OCI-LY7 (cell line): ENCODE data around the gene NKPD1. TPM values are rescaled to one million over a fixed set of nuclear protein-coding genes. Genes with fewer than 3 reads are reported as not detected.

Source experiments
- BruUV-seq: library from RNA; stranded (reverse); fragments of 400-500 nt; replicated peaks from 2 replicates; lab custom pipeline; 2021; lab: Mats Ljungman, UMichigan
- CTCF ChIA-PET: fragments of 300-600 bp; sonication (Branson Sonifier 250); formaldehyde crosslinking; loops from one replicate; lab custom pipeline; 2022; ENCODE audit warnings: antibody characterized with exemption; ENCODE audit not compliant: unreplicated experiment; lab: Charles Lee
- POLR2A ChIA-PET: fragments of 300-600 bp; sonication (Branson Sonifier 250); formaldehyde crosslinking; loops from one replicate; lab custom pipeline; 2022; ENCODE audit warnings: antibody characterized with exemption; lab: Charles Lee
- DNase-seq: peaks from one replicate; pipeline ENCODE4 v3.0.0-alpha.2; 2015; ENCODE audit warnings: low spot score
- H2AFZ ChIP-seq: fragments of 200-600 bp; sonication (generic), shearing (Covaris generic); 2 replicates; pipeline ENCODE4 v1.6.1; 2014; ENCODE audit warnings: mild to moderate bottlenecking, antibody characterized with exemption, low read length, moderate library complexity
- H3K27ac ChIP-seq: fragments of 200-600 bp; sonication (generic); 2 replicates; pipeline ENCODE4 v1.5.1; 2014; ENCODE audit warnings: mixed run types, low read depth, mild to moderate bottlenecking, moderate library complexity, low read length, inconsistent platforms; ENCODE audit not compliant: poor library complexity, severe bottlenecking
- H3K36me3 ChIP-seq: fragments of 200-600 bp; sonication (generic); 2 replicates; pipeline ENCODE4 v1.6.1; 2014; ENCODE audit warnings: mild to moderate bottlenecking, antibody characterized with exemption, low read length, moderate library complexity, mixed read lengths; ENCODE audit not compliant: insufficient read depth
- H3K4me1 ChIP-seq: fragments of 200-600 bp; sonication (generic); 2 replicates; pipeline ENCODE4 v1.5.1; 2014; ENCODE audit warnings: mild to moderate bottlenecking, low read length; ENCODE audit not compliant: insufficient read depth, poor library complexity, severe bottlenecking
- H3K4me2 ChIP-seq: fragments of 200-600 bp; sonication (generic); 2 replicates; pipeline ENCODE4 v1.6.1; 2014; ENCODE audit warnings: mild to moderate bottlenecking, low read length
- H3K4me3 ChIP-seq: fragments of 200-600 bp; sonication (generic); 2 replicates; pipeline ENCODE4 v1.5.1; 2014; ENCODE audit warnings: mild to moderate bottlenecking, low read depth, low read length; ENCODE audit not compliant: poor library complexity, severe bottlenecking
- H3K79me2 ChIP-seq: fragments of 200-600 bp; sonication (generic); 2 replicates; pipeline ENCODE4 v1.6.1; 2016; ENCODE audit warnings: low read depth, mild to moderate bottlenecking, low read length, moderate library complexity, mixed read lengths; ENCODE audit not compliant: insufficient read depth
- H3K9me2 ChIP-seq: fragments of 200-600 bp; sonication (generic); 2 replicates; pipeline ENCODE4 v1.6.1; 2016; ENCODE audit warnings: mild to moderate bottlenecking, low read length, mixed read lengths; ENCODE audit not compliant: insufficient read depth
- H3K9me3 ChIP-seq: fragments of 200-600 bp; sonication (generic); 2 replicates; pipeline ENCODE4 v1.6.1; 2014; ENCODE audit warnings: mild to moderate bottlenecking, mixed run types, low read length, mixed read lengths
- H4K20me1 ChIP-seq: fragments of 200-600 bp; sonication (generic); 2 replicates; pipeline ENCODE4 v1.6.1; 2014; ENCODE audit warnings: mild to moderate bottlenecking, antibody characterized with exemption, low read length, moderate library complexity, mixed read lengths; ENCODE audit not compliant: insufficient read depth
- CTCF ChIP-seq: fragments of 200-600 bp; sonication (generic); conservative IDR thresholded peaks from 2 replicates; pipeline ENCODE4 v1.5.1; 2014; ENCODE audit warnings: mild to moderate bottlenecking, antibody characterized with exemption, low read length, moderate library complexity, mixed read lengths
- EZH2phosphoT487 ChIP-seq: fragments of 200-600 bp; sonication (generic); IDR thresholded peaks from 2 replicates; pipeline ENCODE4 v1.6.1; 2018; ENCODE audit warnings: low read depth, borderline replicate concordance, mild to moderate bottlenecking, mixed run types, antibody characterized with exemption, low read length, moderate library complexity, mixed read lengths
- intact Hi-C: fragments of 100-400 bp; cut with micrococcal nuclease; formaldehyde crosslinking; loops from one replicate; pipeline ENCODE4 v1.10.0; 2022; ENCODE audit not compliant: unreplicated experiment
- total RNA-seq, 2 experiments: library from RNA; depleted of rRNA in 1 of 2; stranded (reverse); fragments of >200 nt in 1 of 2; shearing (Covaris generic) in 1 of 2; gene quantifications; 2 replicates each; pipeline ENCODE4 v1.2.3, GENCODE V29; 2014 to 2022

NKPD1 gene
- total RNA-seq, 2 experiments from 2014 or later = 0.50 to 1.0 TPM

GRCh38 chr19:45128146-45128545, 32.6 kb downstream of the NKPD1 start:
- no peak overlapping the region for H3K4me2 ChIP-seq
- intact Hi-C loops = no loop called here
- H3K79me2 ChIP-seq = peaks cover 21% of the 10 kb centered on the region; the same call in 1 of the 2 replicates
- no peak overlapping the region for H2AFZ ChIP-seq
- no peak overlapping the region for H3K27ac ChIP-seq
- DNase-seq = no peak
- H3K4me3 ChIP-seq = no peak overlapping the region
- H4K20me1 ChIP-seq = peaks cover 4% of the 10 kb centered on the region; the same call in 1 of the 2 replicates
- peaks cover 10% of the 10 kb centered on the region; the same call in 1 of the 2 replicates for H3K36me3 ChIP-seq
- ChIA-PET POLR2A (interaction anchor here (0.9 kb wide), 1 partner anchor 8 kb away, joined by 4 read pairs; no protein-coding TSS in a partner anchor), CTCF (no interaction called here)
- TF ChIP-seq CTCF = no peak
- TF ChIP-seq EZH2phosphoT487 = no peak
- H3K9me3 ChIP-seq = no peaks in the 10 kb centered on the region
- peaks cover 54% of the 10 kb centered on the region for H3K4me1 ChIP-seq
- BruUV-seq = no TSS peak
- H3K9me2 ChIP-seq = no peaks in the 10 kb centered on the region

- intact Hi-C loops = loop anchor here (1.0 kb wide), 1 partner anchor 46 kb away; no protein-coding TSS in a partner anchor
Measured at GRCh38 chr19:45126654-45127053, 34.1 kb downstream of the NKPD1 start.

More at GRCh38 chr19:45126654-45127053, 34.1 kb downstream of the NKPD1 start:
- no peak for DNase-seq
- Histone ChIP-seq H3K4me3 (no peak overlapping the region), H3K79me2 (peaks cover 15% of the 10 kb centered on the region; the same call in 1 of the 2 replicates), H3K9me2 (no peaks in the 10 kb centered on the region), H4K20me1 (peaks cover 4% of the 10 kb centered on the region; the same call in 1 of the 2 replicates), H3K4me1 (peaks cover 46% of the 10 kb centered on the region), H3K9me3 (no peaks in the 10 kb centered on the region), H3K36me3 (0 out of 2 replicates have a peak, but pooled peaks cover 3% of the 10 kb centered on the region), H3K27ac (no peak overlapping the region), H2AFZ (no peak overlapping the region), H3K4me2 (no peak overlapping the region)
- TF ChIP-seq EZH2phosphoT487 (no peak), CTCF (no peak)
- ChIA-PET CTCF (interaction anchor here (1.9 kb wide), 1 partner anchor 10 kb away, joined by 8 read pairs; no protein-coding TSS in a partner anchor), POLR2A (no interaction called here)
- no TSS peak for BruUV-seq
